ENCODE measurements around the gene CCL23. TPM values are rescaled to one million over a fixed set of nuclear protein-coding genes. Genes with fewer than 3 reads are reported as not detected.

CCL23 gene
- total RNA-seq, 4 donors from 2014 or later, result 3.4 to 13.7 (median 9.1) TPM

DNA sequence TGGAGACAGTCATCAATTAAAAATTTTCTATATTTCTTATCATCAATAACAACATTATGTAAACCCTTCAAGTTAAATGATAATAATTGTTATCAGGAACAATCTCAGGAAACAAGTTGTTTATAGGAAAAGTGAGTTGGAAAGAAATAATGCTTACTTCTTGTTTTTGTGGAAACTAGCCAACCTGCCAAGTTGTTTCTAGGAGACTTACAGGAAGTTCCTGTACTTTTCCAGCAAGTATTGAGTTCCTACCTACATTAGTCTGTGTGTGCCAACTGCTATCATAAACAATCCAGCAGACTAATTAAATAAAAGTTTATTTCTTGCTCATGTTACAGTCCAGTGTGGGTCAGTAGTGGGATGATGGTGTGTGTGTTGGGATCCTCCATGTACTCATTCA lies 29.6 kb downstream of the CCL23 start:
- TF ChIP-seq, protein P1, sequence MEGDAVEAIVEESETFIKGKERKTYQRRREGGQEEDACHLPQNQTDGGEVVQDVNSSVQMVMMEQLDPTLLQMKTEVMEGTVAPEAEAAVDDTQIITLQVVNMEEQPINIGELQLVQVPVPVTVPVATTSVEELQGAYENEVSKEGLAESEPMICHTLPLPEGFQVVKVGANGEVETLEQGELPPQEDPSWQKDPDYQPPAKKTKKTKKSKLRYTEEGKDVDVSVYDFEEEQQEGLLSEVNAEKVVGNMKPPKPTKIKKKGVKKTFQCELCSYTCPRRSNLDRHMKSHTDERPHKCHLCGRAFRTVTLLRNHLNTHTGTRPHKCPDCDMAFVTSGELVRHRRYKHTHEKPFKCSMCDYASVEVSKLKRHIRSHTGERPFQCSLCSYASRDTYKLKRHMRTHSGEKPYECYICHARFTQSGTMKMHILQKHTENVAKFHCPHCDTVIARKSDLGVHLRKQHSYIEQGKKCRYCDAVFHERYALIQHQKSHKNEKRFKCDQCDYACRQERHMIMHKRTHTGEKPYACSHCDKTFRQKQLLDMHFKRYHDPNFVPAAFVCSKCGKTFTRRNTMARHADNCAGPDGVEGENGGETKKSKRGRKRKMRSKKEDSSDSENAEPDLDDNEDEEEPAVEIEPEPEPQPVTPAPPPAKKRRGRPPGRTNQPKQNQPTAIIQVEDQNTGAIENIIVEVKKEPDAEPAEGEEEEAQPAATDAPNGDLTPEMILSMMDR (IDR thresholded peaks at IDR 0.05; ENCODE audit: low read depth), result no peak

DNA sequence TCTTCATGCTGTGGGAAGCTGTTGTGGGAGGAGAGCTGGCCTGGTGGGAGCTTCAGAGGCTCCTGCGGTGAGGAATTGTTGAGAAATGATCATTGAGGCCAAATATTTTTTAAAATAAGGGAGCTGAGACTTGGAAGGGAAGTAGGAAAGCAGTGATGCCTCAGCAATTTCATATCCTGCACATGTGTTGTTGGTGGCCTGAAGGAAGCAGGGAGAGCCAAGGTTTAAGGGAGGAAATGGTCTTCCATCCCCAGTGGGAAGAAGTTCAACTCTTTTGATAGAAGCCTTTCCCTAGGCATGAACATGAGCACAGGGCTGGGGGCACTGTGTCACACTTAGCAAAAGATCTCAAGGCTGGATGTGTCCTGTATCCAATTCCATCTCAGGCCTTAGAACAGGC lies 31.1 kb downstream of the CCL23 start, which contains the start of gene CCL14:
TSS of gene CCL14 (minus strand) at position 87 of the 400 bp plus-strand sequence. CDS start at position 7, 80 bp downstream.
- TF ChIP-seq, protein P1 (IDR thresholded peaks at IDR 0.05; ENCODE audit: low read depth), result no peak

DNA sequence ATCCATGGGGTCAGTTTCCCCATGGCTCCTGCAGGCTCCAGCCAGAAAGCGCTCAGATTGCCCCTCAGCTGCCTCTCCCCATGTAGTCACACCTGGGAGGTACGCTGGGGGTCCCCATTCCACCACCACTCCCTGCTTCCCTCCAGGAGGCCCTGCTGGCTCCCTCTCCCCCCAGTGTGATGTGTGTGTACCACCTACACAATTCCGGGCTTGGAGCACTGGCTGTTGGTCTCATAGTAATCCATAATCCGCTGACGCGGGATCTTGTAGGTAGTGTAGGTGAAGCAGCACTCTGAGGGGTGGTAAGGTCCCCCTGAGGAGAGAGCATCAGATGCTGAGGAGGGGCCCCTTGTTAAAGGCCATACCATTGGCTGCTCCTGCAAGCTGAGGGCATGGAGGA lies 33.6 kb downstream of the CCL23 start:
- TF ChIP-seq, protein P1 (IDR thresholded peaks at IDR 0.05; ENCODE audit: low read depth), result no peak

DNA sequence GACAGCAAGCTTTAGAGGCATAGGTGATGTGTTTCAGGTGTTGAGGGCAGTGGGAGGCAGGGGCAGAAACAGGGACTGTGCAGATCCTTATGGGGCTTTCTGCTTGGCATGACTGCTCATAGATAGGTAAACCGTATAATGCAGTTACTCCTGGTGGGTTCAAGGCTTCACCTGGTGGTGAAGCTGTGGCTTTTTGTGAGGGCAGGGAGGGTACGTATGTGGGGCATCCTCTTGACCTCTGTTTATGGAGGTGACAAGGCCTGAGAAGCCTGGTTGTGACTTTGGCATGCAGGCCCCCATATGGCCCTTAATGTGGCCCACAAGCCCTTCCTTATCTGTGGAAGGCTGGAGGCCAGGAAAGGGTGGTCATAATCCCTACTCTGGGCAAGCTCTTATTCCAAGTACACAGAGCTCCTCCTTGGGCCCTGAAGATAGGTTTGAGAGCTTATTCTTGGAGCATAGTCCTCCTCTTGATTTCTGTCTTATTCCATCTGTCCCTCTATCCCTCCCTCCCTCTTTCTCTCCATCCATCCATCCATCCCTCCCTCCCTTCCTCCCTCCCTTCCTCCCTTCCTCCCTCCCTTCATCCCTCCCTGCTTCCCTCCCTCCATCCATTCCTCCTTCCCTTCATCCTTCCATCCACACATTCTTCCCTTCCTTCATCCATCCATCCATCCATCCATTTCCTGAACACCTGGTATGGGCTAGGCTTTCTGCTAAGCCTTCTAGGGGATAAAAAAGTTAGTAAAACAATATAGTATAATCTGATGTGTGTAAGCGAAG lies 35.2 kb downstream of the CCL23 start:
- TF ChIP-seq, protein P1 (IDR thresholded peaks at IDR 0.05; ENCODE audit: low read depth), result no peak

DNA sequence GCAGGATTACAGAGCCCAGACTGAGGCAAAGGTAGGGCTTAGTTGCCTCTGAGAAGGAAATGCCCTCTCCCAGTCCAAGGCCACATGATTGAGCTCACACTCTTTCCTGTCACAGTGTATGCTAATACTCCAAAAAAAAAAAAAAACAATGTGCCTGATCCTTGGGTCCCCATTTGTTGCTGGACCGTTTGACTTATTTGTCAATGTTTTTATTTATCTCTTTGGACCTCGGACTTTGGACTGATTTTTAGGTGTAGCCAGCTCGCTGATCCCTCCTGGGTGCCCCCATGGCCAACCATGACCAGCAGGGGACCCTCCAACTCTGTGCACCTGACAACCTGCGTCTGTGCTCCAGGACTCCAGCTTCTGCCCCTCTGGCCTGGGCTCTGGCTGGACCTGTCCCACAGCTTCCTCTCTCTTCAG lies 35.9 kb downstream of the CCL23 start:
- TF ChIP-seq, protein P1 (IDR thresholded peaks at IDR 0.05; ENCODE audit: low read depth), result no peak

DNA sequence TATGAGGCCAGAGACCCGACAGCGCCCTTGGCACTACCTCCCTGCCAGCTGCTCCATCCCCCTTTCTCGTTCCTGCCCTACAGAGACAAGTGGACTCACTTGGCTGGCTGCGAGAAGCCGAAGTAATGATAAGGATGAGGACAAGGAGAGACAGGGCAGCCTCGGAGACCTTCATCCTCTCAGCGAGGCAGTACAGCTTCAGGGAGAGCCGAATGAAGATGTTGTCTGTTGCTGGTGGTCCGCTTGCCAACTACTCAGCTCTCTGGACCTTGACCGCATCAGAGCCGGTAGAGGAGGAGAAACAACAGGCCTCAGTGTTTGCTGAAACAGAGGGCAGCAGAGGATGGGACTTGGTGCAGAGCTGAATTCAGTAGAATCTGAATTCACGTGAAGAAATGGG lies 36.5 kb downstream of the CCL23 start, which contains the start of gene CCL16:
TSS of gene CCL16 (minus strand) at position 252 of the 400 bp plus-strand sequence. CDS start at position 175, 77 bp downstream.
- TF ChIP-seq, protein P1 (IDR thresholded peaks at IDR 0.05; ENCODE audit: low read depth), result no peak

DNA sequence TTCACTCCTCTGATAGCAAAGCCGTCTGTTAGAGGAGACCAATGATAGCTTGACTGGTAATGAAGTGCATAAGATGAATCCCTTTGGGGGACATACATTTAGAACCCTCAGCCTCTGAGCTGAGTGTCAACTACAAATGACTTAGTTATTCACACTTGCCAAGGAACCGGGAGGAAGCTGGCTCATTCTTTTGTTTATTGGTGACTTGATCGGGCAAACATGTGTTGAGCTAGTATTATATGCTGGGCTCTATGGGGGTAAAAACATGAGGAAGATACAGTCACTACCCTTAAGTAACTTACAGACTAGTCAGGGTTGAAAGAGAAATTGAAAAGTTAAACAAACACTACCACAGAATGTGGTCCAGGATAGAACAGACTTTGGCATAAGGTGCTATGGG lies 39.4 kb downstream of the CCL23 start:
- TF ChIP-seq, protein P1 (IDR thresholded peaks at IDR 0.05; ENCODE audit: low read depth), result no peak
